SK-N-SH (cell line): ENCODE results near the gene DDX54. TPM values are rescaled to one million over a fixed set of nuclear protein-coding genes. Genes with fewer than 3 reads are reported as not detected.

ENCODE experiments used
- CTCF ChIA-PET: fragments of 300-600, 350-600 bp; formaldehyde crosslinking; extraction: SDS; loops from one replicate; lab custom pipeline; 2021; lab: Yijun Ruan, JAX
- POLR2A ChIA-PET: fragments of 350-600 bp; sonication (Branson Sonifier 250); formaldehyde crosslinking; extraction: SDS; loops from one replicate; lab custom pipeline; 2020; ENCODE audit warnings: antibody characterized with exemption, inconsistent platforms; lab: Yijun Ruan, JAX
- DNase-seq: peaks from one replicate; pipeline ENCODE4 v3.0.0; 2012
- H2AFZ ChIP-seq: fragments of 200-600 bp; sonication (generic); 2 replicates; pipeline ENCODE4 v1.8.1; 2016; ENCODE audit warnings: antibody characterized with exemption, mild to moderate bottlenecking, low read depth
- H3F3A ChIP-seq: fragments of 200-600 bp; sonication (generic); replicated peaks from 2 replicates; pipeline ENCODE3; 2016; ENCODE audit warnings: antibody characterized with exemption, mild to moderate bottlenecking; ENCODE audit not compliant: insufficient read depth
- H3K27ac ChIP-seq, 2 experiments: fragments of 200-500 bp in 1 of 2; fragments of 200-600 bp in 1 of 2; sonication (Bioruptor generic) in 1 of 2; sonication (generic), shearing (Covaris generic) in 1 of 2; 2 replicates each; pipeline versions ENCODE4 v1.5.1 to v1.6.1; 2014 to 2016; ENCODE audit warnings: low read depth in 2 of 2, inconsistent platforms in 1 of 2, low read length in 1 of 2, mild to moderate bottlenecking in 1 of 2, mixed read lengths in 1 of 2
- H3K27me3 ChIP-seq: fragments of 200-600 bp; sonication (generic), shearing (Covaris generic); 2 replicates; pipeline ENCODE4 v1.6.1; 2016; ENCODE audit warnings: mixed run types; ENCODE audit not compliant: insufficient read depth
- H3K36me3 ChIP-seq, 2 experiments: fragments of 200-500 bp in 1 of 2; fragments of 200-600 bp in 1 of 2; sonication (Bioruptor generic) in 1 of 2; sonication (generic) in 1 of 2; replicated peaks in 1 of 2; 2 replicates each; pipeline versions ENCODE3 to v1.5.1; 2014 to 2016; ENCODE audit warnings: low read length in 1 of 2, mild to moderate bottlenecking in 1 of 2; ENCODE audit not compliant: insufficient read depth in 2 of 2, control insufficient read depth in 1 of 2
- H3K4me1 ChIP-seq, 2 experiments: fragments of 200-500 bp in 1 of 2; fragments of 200-600 bp in 1 of 2; sonication (Bioruptor generic) in 1 of 2; sonication (generic), shearing (Covaris generic) in 1 of 2; 2 replicates each; pipeline versions ENCODE4 v1.5.1 to v1.6.1; 2014 to 2016; ENCODE audit warnings: low read depth in 1 of 2, low read length in 1 of 2, mixed run types in 1 of 2; ENCODE audit not compliant: insufficient read depth in 2 of 2, control insufficient read depth in 1 of 2
- H3K4me2 ChIP-seq: fragments of 200-600 bp; sonication (generic), shearing (Covaris generic); 2 replicates; pipeline ENCODE4 v1.6.1; 2017; ENCODE audit warnings: mixed run types
- H3K4me3 ChIP-seq, 2 experiments: fragments of 200-500 bp in 1 of 2; fragments of 200-600 bp in 1 of 2; sonication (Bioruptor generic) in 1 of 2; sonication (generic), shearing (Covaris generic) in 1 of 2; 2 replicates each; pipeline versions ENCODE4 v1.5.1 to v1.8.1; 2014 to 2016; ENCODE audit warnings: low read depth in 2 of 2, inconsistent platforms in 1 of 2, low read length in 1 of 2, mild to moderate bottlenecking in 1 of 2, mixed read lengths in 1 of 2, moderate library complexity in 1 of 2
- H3K79me2 ChIP-seq: fragments of 200-600 bp; sonication (generic); 2 replicates; pipeline ENCODE4 v1.8.1; 2017; ENCODE audit warnings: mild to moderate bottlenecking; ENCODE audit not compliant: insufficient read depth
- H3K9ac ChIP-seq: fragments of 200-600 bp; sonication (generic); 2 replicates; pipeline ENCODE4 v1.6.1; 2017; ENCODE audit warnings: mixed run types
- H3K9me2 ChIP-seq: fragments of 200-600 bp; sonication (generic); 2 replicates; pipeline ENCODE4 v1.6.1; 2017; ENCODE audit warnings: mixed run types
- H3K9me3 ChIP-seq: fragments of 200-600 bp; sonication (generic); 2 replicates; pipeline ENCODE4 v1.6.1; 2017; ENCODE audit warnings: mixed run types, mild to moderate bottlenecking, moderate library complexity
- H4K20me1 ChIP-seq: fragments of 200-600 bp; sonication (generic); 2 replicates; pipeline ENCODE4 v1.6.1; 2017; ENCODE audit warnings: mild to moderate bottlenecking, mixed run types; ENCODE audit not compliant: insufficient read depth
- CHD2 ChIP-seq: fragments of 150-350 bp; IDR thresholded peaks from 2 replicates; pipeline ENCODE4 v1.6.1; 2018; ENCODE audit warnings: low read length; ENCODE audit not compliant: partially characterized antibody
- CTCF ChIP-seq: fragments of 200-600 bp; sonication (generic); IDR thresholded peaks from 2 replicates; pipeline ENCODE4 v1.6.1; 2017; ENCODE audit warnings: antibody characterized with exemption, mild to moderate bottlenecking, moderate library complexity
- ELF1 ChIP-seq: IDR thresholded peaks from 2 replicates; pipeline ENCODE4 v1.4.0; 2012
- EP300 ChIP-seq, 2 experiments: IDR thresholded peaks; 2 replicates each; pipeline versions ENCODE4 v1.4.0 to v1.6.1; 2012; ENCODE audit warnings: borderline replicate concordance in 1 of 2, low read depth in 1 of 2, low read length in 1 of 2
- EZH2phosphoT487 ChIP-seq: fragments of 200-600 bp; sonication (generic); IDR thresholded peaks from 2 replicates; pipeline ENCODE4 v1.6.1; 2017; ENCODE audit warnings: low read depth, mixed run types, mild to moderate bottlenecking, antibody characterized with exemption, moderate library complexity, borderline replicate concordance
- GATA2 ChIP-seq: sonication (generic); formaldehyde crosslinking; IDR thresholded peaks from 2 replicates; pipeline ENCODE4 v1.5.0; 2020; ENCODE audit warnings: mild to moderate bottlenecking, missing genetic modification reagents
- JUND ChIP-seq: IDR thresholded peaks from 2 replicates; pipeline ENCODE4 v1.4.0; 2012
- MAX ChIP-seq: IDR thresholded peaks from 2 replicates; pipeline ENCODE4 v1.4.0; 2012; ENCODE audit warnings: low read depth
- MXI1 ChIP-seq: IDR thresholded peaks from 2 replicates; pipeline ENCODE4 v1.6.1; 2012; ENCODE audit warnings: mild to moderate bottlenecking, low read depth, low read length, improper control_type of control experiment
- RCOR1 ChIP-seq: fragments of 150-350 bp; IDR thresholded peaks from 2 replicates; pipeline ENCODE4 v1.6.1; 2017; ENCODE audit warnings: antibody characterized with exemption, low read length
- REST ChIP-seq: IDR thresholded peaks from 2 replicates; pipeline ENCODE4 v1.6.1; 2012; ENCODE audit warnings: mild to moderate bottlenecking, low read depth, low read length, moderate library complexity
- RFX5 ChIP-seq: IDR thresholded peaks from 2 replicates; pipeline ENCODE4 v1.6.1; 2012; ENCODE audit warnings: mild to moderate bottlenecking, improper control_type of control experiment, low read length
- SIN3A ChIP-seq: IDR thresholded peaks from 2 replicates; pipeline ENCODE4 v1.6.1; 2012; ENCODE audit warnings: low read depth, mild to moderate bottlenecking, low read length, moderate library complexity, borderline replicate concordance
- TEAD4 ChIP-seq: IDR thresholded peaks from 2 replicates; pipeline ENCODE4 v1.4.0; 2012; ENCODE audit warnings: mild to moderate bottlenecking, borderline replicate concordance; ENCODE audit not compliant: insufficient read depth
- YY1 ChIP-seq: IDR thresholded peaks from 2 replicates; pipeline ENCODE4 v1.4.0; 2012; ENCODE audit warnings: low read depth, mild to moderate bottlenecking
- WGBS: methylation state at CpG from one replicate; pipeline ENCODE4 v1.1.6; 2017; ENCODE audit warnings: low lambda C conversion rate; 5-methylcytosine and 5-hydroxymethylcytosine counted together
- polyA plus RNA-seq, 3 experiments: library from polyadenylated mRNA; depleted of rRNA; stranded (reverse); fragments of >200 nt; gene quantifications; 2 replicates each; pipeline ENCODE4 v1.2.3, GENCODE V29; 2012

DDX54 gene
- polyA plus RNA-seq, 1 of the 3 experiments (the other 2 are of a cell fraction): 69.9 TPM

GRCh38 chr12:113196990-113197389 lies 11.7 kb upstream of the DDX54 start (continued):
- TF ChIP-seq MAX (no peak), EZH2phosphoT487 (no peak), EP300 (IDR thresholded peaks at IDR 0.05; ENCODE audit: borderline replicate concordance in 1 of 2, low read depth in 1 of 2, low read length in 1 of 2) (no peak), GATA2 (CRISPR knock-in tag) (no peak), CHD2 (no peak), TEAD4 (no peak), RFX5 (0 out of 2 replicates have a peak, but pooled peaks have one; percentile 20), SIN3A (0 out of 2 replicates have a peak, but pooled peaks have one; percentile 45), JUND (no peak), REST (no peak), CTCF (peak; percentile 77), ELF1 (no peak)

GRCh38 chr12:113196582-113196981 lies 11.3 kb upstream of the DDX54 start:
- H3K27me3 ChIP-seq: no peaks in the 10 kb centered on the region
- no peaks in the 10 kb centered on the region for H3K9me2 ChIP-seq
- DNase-seq: no peak
- no peaks in the 10 kb centered on the region for H3K9me3 ChIP-seq
- H3K79me2 ChIP-seq: peaks cover 3% of the 10 kb centered on the region; the same call in 1 of the 2 replicates
- H3K4me2 ChIP-seq: no peak overlapping the region
- ChIA-PET POLR2A (interaction anchor here (0.6 kb wide), 1 partner anchor 49 kb away, joined by 4 read pairs; no protein-coding TSS in a partner anchor), CTCF (interaction anchor here (0.6 to 4.5 kb wide), 11 partner anchors 9 to 716 kb away, joined by 3 to 42 read pairs (median 4); partner anchors contain the start of genes PLBD2, RITA1 and SDSL)
- H3K27ac ChIP-seq: no peak overlapping the region
- H2AFZ ChIP-seq: no peak overlapping the region
- TF ChIP-seq TEAD4: no peak
- TF ChIP-seq YY1: no peak
- TF ChIP-seq MXI1: no peak
- no peak for TF ChIP-seq RCOR1
- WGBS: 68% methylated on average over 3 of the region's 7 CpGs
- peaks cover 4 to 9% of the 10 kb centered on the region in 2 experiments for H3K36me3 ChIP-seq
- peaks cover 32% of the 10 kb centered on the region for H3F3A ChIP-seq
- no peak overlapping the region for H3K9ac ChIP-seq
- no peak overlapping the region; a peak in 1 of 4 replicates for H3K4me3 ChIP-seq
- peaks cover 13 to 28% of the 10 kb centered on the region in 2 experiments; a peak in 3 of 4 replicates for H3K4me1 ChIP-seq
- no peaks in the 10 kb centered on the region for H4K20me1 ChIP-seq
